K562 (cell line): ENCODE results near the gene GADD45B. TPM values are rescaled to one million over a fixed set of nuclear protein-coding genes. Genes with fewer than 3 reads are reported as not detected.
A peak's percentile ranks its signal among the peaks of the same experiment; 100 is the strongest.

Source experiments
- BCLAF1 ChIP-seq, 2 experiments: fragments of 450-650 bp in 1 of 2; IDR thresholded peaks; 2 replicates each; pipeline ENCODE4 v1.6.1; 2011 to 2017; ENCODE audit warnings: low read depth in 2 of 2, antibody characterized with exemption in 1 of 2, borderline replicate concordance in 1 of 2, low read length in 1 of 2, mild to moderate bottlenecking in 1 of 2, mixed read lengths in 1 of 2; ENCODE audit not compliant: control insufficient read depth in 1 of 2
- DACH1 ChIP-seq: fragments of 450-650 bp; IDR thresholded peaks from 2 replicates; pipeline ENCODE4 v1.6.1; 2018; ENCODE audit not compliant: partially characterized antibody
- HBP1 ChIP-seq: fragments of 450-650 bp; formaldehyde crosslinking; IDR thresholded peaks from 2 replicates; pipeline ENCODE4 v1.4.0; 2022; ENCODE audit warnings: missing genetic modification characterization
- HDGF ChIP-seq: fragments of 450-650 bp; IDR thresholded peaks from 2 replicates; pipeline ENCODE4 v1.6.1; 2016
- KDM5B ChIP-seq: fragments of 200-600 bp; sonication (generic); IDR thresholded peaks from 2 replicates; pipeline ENCODE4 v1.6.1; 2012; ENCODE audit warnings: low read depth, mild to moderate bottlenecking, moderate library complexity, low read length, control low read depth, inconsistent platforms; ENCODE audit not compliant: insufficient replicate concordance
- MEF2D ChIP-seq: conservative IDR thresholded peaks from 2 replicates; pipeline ENCODE4 v1.6.1; 2016; ENCODE audit warnings: low read depth, missing genetic modification characterization, missing compliant biosample characterization
- RBM25 ChIP-seq: fragments of 200-400 bp; formaldehyde crosslinking; IDR thresholded peaks from 2 replicates; pipeline ENCODE4 v1.6.1; 2018; ENCODE audit warnings: low read length, low read depth, moderate library complexity; ENCODE audit not compliant: severe bottlenecking
- THRAP3 ChIP-seq: fragments of 450-650 bp; IDR thresholded peaks from 2 replicates; pipeline ENCODE4 v1.6.1; 2016; ENCODE audit warnings: mild to moderate bottlenecking, inconsistent platforms, borderline replicate concordance
- ZBTB11 ChIP-seq, 3 experiments: fragments of 200-800 bp in 1 of 3; fragments of 250-450 bp in 1 of 3; fragments of 450-650 bp in 1 of 3; sonication (Bioruptor Pico) in 1 of 3; sonication (Bioruptor generic) in 1 of 3; formaldehyde crosslinking in 1 of 3; IDR thresholded peaks; 2 replicates each; pipeline versions ENCODE4 v1.6.1 to v1.8.0; 2016 to 2022; ENCODE audit warnings: mild to moderate bottlenecking in 2 of 3, missing genetic modification characterization in 2 of 3, missing compliant biosample characterization in 1 of 3, moderate library complexity in 1 of 3
- ZBTB26 ChIP-seq: fragments of 450-650 bp; formaldehyde crosslinking; IDR thresholded peaks from 2 replicates; pipeline ENCODE4 v1.4.0; 2022; ENCODE audit warnings: missing genetic modification characterization
- ZNF584 ChIP-seq: fragments of 200-800 bp; sonication (Bioruptor generic); IDR thresholded peaks from 2 replicates; pipeline ENCODE4 v1.6.1; 2016; ENCODE audit warnings: low read depth, mild to moderate bottlenecking, missing genetic modification characterization, missing compliant biosample characterization
- polyA plus RNA-seq, 8 experiments: library from polyadenylated mRNA; depleted of rRNA in 4 of 8; stranded (reverse) in 5 of 8; unstranded in 3 of 8; fragments of >200 nt; fragmentation: Nextera tagmentation in 2 of 8; fragmentation: Illumina TruSeq in 1 of 8; extraction: Ambion mirVana in 2 of 8; extraction: Trizol in 1 of 8; gene quantifications; 2 replicates each; pipeline versions ENCODE4 v1.2.1 to v1.2.3, GENCODE V29; 2011 to 2014; ENCODE audit warnings: inconsistent platforms in 1 of 8, missing spikeins in 1 of 8
- total RNA-seq, 7 experiments: library from RNA; depleted of rRNA in 6 of 7; stranded (reverse); fragments of >200 nt in 6 of 7; fragmentation: Illumina TruSeq in 2 of 7; extraction: Trizol in 2 of 7; gene quantifications; 2 replicates each; pipeline versions ENCODE4 v1.2.1 to v1.2.3, GENCODE V29; 2011 to 2021; ENCODE audit warnings: low replicate concordance in 1 of 7

The GADD45B gene
- total and polyA plus RNA-seq, 9 of the 15 experiments (the other 6 are each of a cell fraction or from before 2014, with no cell fraction given), result 0.06 to 4.1 (median 2.1) TPM

GRCh38 chr19:2495130-2495641, 19.3 kb downstream of the GADD45B start (continued):
- TF ChIP-seq BCLAF1 (IDR thresholded peaks at IDR 0.05; ENCODE audit: borderline replicate concordance in 1 of 2, control insufficient read depth in 1 of 2, low read depth in 2 of 2, low read length in 1 of 2) (no peak), ZBTB11 (CRISPR knock-in tag; IDR thresholded peaks at IDR 0.05) (no peak), ZNF584 (CRISPR knock-in tag) (no peak), HBP1 (CRISPR knock-in tag) (no peak), DACH1 (no peak), THRAP3 (no peak), KDM5B (no peak), ZBTB26 (CRISPR knock-in tag) (no peak), HDGF (no peak), MEF2D (peak; percentile 75), RBM25 (peak; percentile 73)
